ENCODE data around the gene ATP13A4. TPM values are rescaled to one million over a fixed set of nuclear protein-coding genes. Genes with fewer than 3 reads are reported as not detected.

Gene ATP13A4
- total and polyA plus RNA-seq, 4 donors = 0.23 to 2.7 (median 0.50) TPM

DNA sequence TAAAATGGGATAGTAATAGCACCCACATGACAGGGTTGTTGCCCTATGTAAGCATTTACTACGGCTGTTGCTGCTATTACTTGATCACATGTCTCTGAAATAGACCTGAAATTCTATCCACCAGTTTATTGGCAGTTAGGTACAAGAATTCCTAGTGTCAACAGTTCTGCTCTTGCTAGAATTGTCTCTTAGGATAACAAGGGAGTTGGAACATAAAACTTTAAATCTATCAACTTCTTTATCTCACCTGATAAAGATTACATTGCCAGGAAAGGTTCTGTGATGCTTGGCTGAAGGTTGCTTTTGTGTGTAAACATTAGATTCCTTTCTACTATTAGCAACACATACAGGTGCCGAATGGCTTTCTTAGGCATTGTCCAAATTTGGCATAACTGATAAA, 38.7 kb downstream of the ATP13A4 start:
- no peak for DNase-seq (ENCODE audit: low spot score)
- peaks cover 0 to 4% (median 1%) of the 10 kb centered on the region in 4 donors for H3K27me3 ChIP-seq (ENCODE audit: control insufficient read depth in 4 of 4, insufficient read depth in 4 of 4, low read length in 3 of 4)
- no peak overlapping the region for H3K27ac ChIP-seq (ENCODE audit: low read depth in 1 of 2, low read length in 2 of 2)
- H3K9ac ChIP-seq (ENCODE audit: low read depth in 1 of 2, low read length in 2 of 2) = no peak overlapping the region
- TF ChIP-seq HNF4G (IDR thresholded peaks at IDR 0.05) (no peak), SP1 (IDR thresholded peaks at IDR 0.05) (no peak), FOXA1 (IDR thresholded peaks at IDR 0.05) (no peak)
- TF ChIP-seq, protein P1, sequence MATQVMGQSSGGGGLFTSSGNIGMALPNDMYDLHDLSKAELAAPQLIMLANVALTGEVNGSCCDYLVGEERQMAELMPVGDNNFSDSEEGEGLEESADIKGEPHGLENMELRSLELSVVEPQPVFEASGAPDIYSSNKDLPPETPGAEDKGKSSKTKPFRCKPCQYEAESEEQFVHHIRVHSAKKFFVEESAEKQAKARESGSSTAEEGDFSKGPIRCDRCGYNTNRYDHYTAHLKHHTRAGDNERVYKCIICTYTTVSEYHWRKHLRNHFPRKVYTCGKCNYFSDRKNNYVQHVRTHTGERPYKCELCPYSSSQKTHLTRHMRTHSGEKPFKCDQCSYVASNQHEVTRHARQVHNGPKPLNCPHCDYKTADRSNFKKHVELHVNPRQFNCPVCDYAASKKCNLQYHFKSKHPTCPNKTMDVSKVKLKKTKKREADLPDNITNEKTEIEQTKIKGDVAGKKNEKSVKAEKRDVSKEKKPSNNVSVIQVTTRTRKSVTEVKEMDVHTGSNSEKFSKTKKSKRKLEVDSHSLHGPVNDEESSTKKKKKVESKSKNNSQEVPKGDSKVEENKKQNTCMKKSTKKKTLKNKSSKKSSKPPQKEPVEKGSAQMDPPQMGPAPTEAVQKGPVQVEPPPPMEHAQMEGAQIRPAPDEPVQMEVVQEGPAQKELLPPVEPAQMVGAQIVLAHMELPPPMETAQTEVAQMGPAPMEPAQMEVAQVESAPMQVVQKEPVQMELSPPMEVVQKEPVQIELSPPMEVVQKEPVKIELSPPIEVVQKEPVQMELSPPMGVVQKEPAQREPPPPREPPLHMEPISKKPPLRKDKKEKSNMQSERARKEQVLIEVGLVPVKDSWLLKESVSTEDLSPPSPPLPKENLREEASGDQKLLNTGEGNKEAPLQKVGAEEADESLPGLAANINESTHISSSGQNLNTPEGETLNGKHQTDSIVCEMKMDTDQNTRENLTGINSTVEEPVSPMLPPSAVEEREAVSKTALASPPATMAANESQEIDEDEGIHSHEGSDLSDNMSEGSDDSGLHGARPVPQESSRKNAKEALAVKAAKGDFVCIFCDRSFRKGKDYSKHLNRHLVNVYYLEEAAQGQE (IDR thresholded peaks at IDR 0.05) = no peak
- TF ChIP-seq, protein P2, sequence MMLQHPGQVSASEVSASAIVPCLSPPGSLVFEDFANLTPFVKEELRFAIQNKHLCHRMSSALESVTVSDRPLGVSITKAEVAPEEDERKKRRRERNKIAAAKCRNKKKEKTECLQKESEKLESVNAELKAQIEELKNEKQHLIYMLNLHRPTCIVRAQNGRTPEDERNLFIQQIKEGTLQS (IDR thresholded peaks at IDR 0.05) = no peak
- TF ChIP-seq, protein P3, sequence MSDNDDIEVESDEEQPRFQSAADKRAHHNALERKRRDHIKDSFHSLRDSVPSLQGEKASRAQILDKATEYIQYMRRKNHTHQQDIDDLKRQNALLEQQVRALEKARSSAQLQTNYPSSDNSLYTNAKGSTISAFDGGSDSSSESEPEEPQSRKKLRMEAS (IDR thresholded peaks at IDR 0.05) = no peak
- TF ChIP-seq, protein P4, sequence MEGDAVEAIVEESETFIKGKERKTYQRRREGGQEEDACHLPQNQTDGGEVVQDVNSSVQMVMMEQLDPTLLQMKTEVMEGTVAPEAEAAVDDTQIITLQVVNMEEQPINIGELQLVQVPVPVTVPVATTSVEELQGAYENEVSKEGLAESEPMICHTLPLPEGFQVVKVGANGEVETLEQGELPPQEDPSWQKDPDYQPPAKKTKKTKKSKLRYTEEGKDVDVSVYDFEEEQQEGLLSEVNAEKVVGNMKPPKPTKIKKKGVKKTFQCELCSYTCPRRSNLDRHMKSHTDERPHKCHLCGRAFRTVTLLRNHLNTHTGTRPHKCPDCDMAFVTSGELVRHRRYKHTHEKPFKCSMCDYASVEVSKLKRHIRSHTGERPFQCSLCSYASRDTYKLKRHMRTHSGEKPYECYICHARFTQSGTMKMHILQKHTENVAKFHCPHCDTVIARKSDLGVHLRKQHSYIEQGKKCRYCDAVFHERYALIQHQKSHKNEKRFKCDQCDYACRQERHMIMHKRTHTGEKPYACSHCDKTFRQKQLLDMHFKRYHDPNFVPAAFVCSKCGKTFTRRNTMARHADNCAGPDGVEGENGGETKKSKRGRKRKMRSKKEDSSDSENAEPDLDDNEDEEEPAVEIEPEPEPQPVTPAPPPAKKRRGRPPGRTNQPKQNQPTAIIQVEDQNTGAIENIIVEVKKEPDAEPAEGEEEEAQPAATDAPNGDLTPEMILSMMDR (IDR thresholded peaks at IDR 0.05; ENCODE audit: low read depth, low read length, missing input control) = no peak
- H3K4me3 ChIP-seq (ENCODE audit: low read depth in 1 of 3, low read length in 3 of 3) = no peak overlapping the region
- H3K36me3 ChIP-seq (ENCODE audit: control insufficient read depth in 4 of 4, insufficient read depth in 3 of 4, low read depth in 1 of 4, low read length in 3 of 4) = peaks cover 0 to 2% (median 0%) of the 10 kb centered on the region in 4 donors
- H3K9me3 ChIP-seq (ENCODE audit: control insufficient read depth in 4 of 4, low read length in 3 of 4) = no peaks in the 10 kb centered on the region
- no peaks in the 10 kb centered on the region for H3K4me1 ChIP-seq (ENCODE audit: control insufficient read depth in 4 of 4, insufficient read depth in 4 of 4, low read length in 3 of 4)
- 56% methylated on average over 2 of the region's 2 CpGs for WGBS

DNA sequence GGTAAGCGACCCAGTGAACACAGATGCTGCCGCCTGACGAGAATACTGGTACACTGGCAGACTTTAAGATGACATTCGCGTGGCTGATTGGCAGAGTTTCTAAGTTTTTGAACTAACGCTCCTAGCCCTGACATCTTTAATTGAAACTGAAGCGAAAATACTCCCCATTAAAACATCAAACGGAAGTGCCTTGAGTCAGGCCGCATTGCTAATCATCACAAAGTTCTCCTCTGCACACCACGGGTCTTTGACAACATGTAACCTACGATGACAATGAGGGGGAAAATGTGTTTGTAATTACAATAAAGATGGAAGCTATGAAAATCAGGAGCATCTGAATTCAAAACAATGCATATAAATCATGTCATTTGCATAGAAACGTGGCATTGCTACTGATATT, 44.5 kb downstream of the ATP13A4 start:
- Histone ChIP-seq H3K9ac (ENCODE audit: low read depth in 1 of 2, low read length in 2 of 2) (no peak overlapping the region), H3K4me3 (ENCODE audit: low read depth in 1 of 3, low read length in 3 of 3) (no peak overlapping the region), H3K36me3 (ENCODE audit: control insufficient read depth in 4 of 4, insufficient read depth in 3 of 4, low read depth in 1 of 4, low read length in 3 of 4) (peaks cover 0 to 2% (median 0%) of the 10 kb centered on the region in 4 donors), H3K27me3 (ENCODE audit: control insufficient read depth in 4 of 4, insufficient read depth in 4 of 4, low read length in 3 of 4) (peaks cover 0 to 6% (median 1%) of the 10 kb centered on the region in 4 donors), H3K9me3 (ENCODE audit: control insufficient read depth in 4 of 4, low read length in 3 of 4) (no peaks in the 10 kb centered on the region), H3K4me1 (ENCODE audit: control insufficient read depth in 4 of 4, insufficient read depth in 4 of 4, low read length in 3 of 4) (no peaks in the 10 kb centered on the region), H3K27ac (ENCODE audit: low read depth in 1 of 2, low read length in 2 of 2) (no peak overlapping the region)
- TF ChIP-seq, protein P4 (IDR thresholded peaks at IDR 0.05; ENCODE audit: low read depth, low read length, missing input control) = no peak
- TF ChIP-seq TAF1 (conservative IDR thresholded peaks at IDR 0.05) (no peak), EGR1 (IDR thresholded peaks at IDR 0.05; ENCODE audit: low read depth in 2 of 2) (no peak), FOXA1 (IDR thresholded peaks at IDR 0.05) (no peak), GABPA (IDR thresholded peaks at IDR 0.05 in 1 of 2, conservative IDR thresholded peaks at IDR 0.05 in 1 of 2) (no peak), SP1 (IDR thresholded peaks at IDR 0.05) (no peak), YY1 (IDR thresholded peaks at IDR 0.05) (no peak), FOXA2 (IDR thresholded peaks at IDR 0.05) (no peak), RXRA (IDR thresholded peaks at IDR 0.05) (no peak)
- TF ChIP-seq, protein P3 (IDR thresholded peaks at IDR 0.05) = no peak
- TF ChIP-seq, protein P1 (IDR thresholded peaks at IDR 0.05) = no peak
- TF ChIP-seq, protein P2 (IDR thresholded peaks at IDR 0.05) = no peak
- DNase-seq (ENCODE audit: low spot score) = no peak
- 80% methylated on average over 12 of the region's 12 CpGs for WGBS
